K562 (cell line): Measurements from ENCODE around the gene H2BK1. TPM values are rescaled to one million over a fixed set of nuclear protein-coding genes. Genes with fewer than 3 reads are reported as not detected.
A peak's percentile ranks its signal among the peaks of the same experiment; 100 is the strongest.

Experiments
- ARID3A ChIP-seq: IDR thresholded peaks from 2 replicates; pipeline ENCODE4 v1.6.1; 2012; ENCODE audit warnings: low read depth, low read length, improper control_type of control experiment, borderline replicate concordance
- BRF2 ChIP-seq: IDR thresholded peaks from 3 replicates; pipeline ENCODE4 v1.6.1; 2011; ENCODE audit warnings: borderline replicate concordance, mild to moderate bottlenecking; ENCODE audit not compliant: insufficient read length, insufficient read depth
- CREB5 ChIP-seq: fragments of 250-450 bp; sonication (Bioruptor Pico); IDR thresholded peaks from 2 replicates; pipeline ENCODE4 v1.5.0; 2020; ENCODE audit warnings: mild to moderate bottlenecking
- FOXP1 ChIP-seq: sonication (generic); formaldehyde crosslinking; IDR thresholded peaks from 2 replicates; pipeline ENCODE4 v1.8.0; 2022; ENCODE audit warnings: mild to moderate bottlenecking, missing genetic modification reagents
- GABPB1 ChIP-seq: sonication (generic); formaldehyde crosslinking; IDR thresholded peaks from 2 replicates; pipeline ENCODE4 v1.8.0; 2022; ENCODE audit warnings: mild to moderate bottlenecking, missing genetic modification reagents
- GTF2A2 ChIP-seq: IDR thresholded peaks from 2 replicates; pipeline ENCODE4 v1.6.1; 2016; ENCODE audit warnings: mild to moderate bottlenecking, missing genetic modification characterization, missing compliant biosample characterization
- HNRNPUL1 ChIP-seq: fragments of 200-400 bp; formaldehyde crosslinking; IDR thresholded peaks from 2 replicates; pipeline ENCODE4 v1.6.1; 2017; ENCODE audit warnings: low read length
- MLLT1 ChIP-seq, 2 experiments: fragments of 450-650 bp; IDR thresholded peaks; 2 replicates each; pipeline ENCODE4 v1.6.1; 2016
- POLR2AphosphoS2 ChIP-seq: IDR thresholded peaks from 2 replicates; pipeline ENCODE4 v1.6.1; 2012; ENCODE audit warnings: low read length, improper control_type of control experiment
- PTTG1 ChIP-seq: fragments of 450-650 bp; IDR thresholded peaks from 2 replicates; pipeline ENCODE4 v1.6.1; 2016; ENCODE audit warnings: low read depth, mild to moderate bottlenecking, missing genetic modification characterization, missing compliant biosample characterization
- RBM15 ChIP-seq: fragments of 200-400 bp; formaldehyde crosslinking; IDR thresholded peaks from 2 replicates; pipeline ENCODE4 v1.6.1; 2018; ENCODE audit warnings: mild to moderate bottlenecking, low read length, moderate library complexity; ENCODE audit not compliant: insufficient read depth
- RBM39 ChIP-seq: fragments of 200-400 bp; formaldehyde crosslinking; optimal IDR thresholded peaks from 2 replicates; pipeline ENCODE3; 2018; ENCODE audit warnings: low read depth, low read length
- SAP30 ChIP-seq: fragments of 200-600 bp; sonication (generic); IDR thresholded peaks from 2 replicates; pipeline ENCODE4 v1.6.1; 2012; ENCODE audit warnings: borderline replicate concordance, low read depth, mild to moderate bottlenecking, moderate library complexity, low read length, control low read depth, inconsistent platforms; ENCODE audit not compliant: insufficient read depth, poor library complexity, severe bottlenecking
- SREBF2 ChIP-seq: sonication (generic); formaldehyde crosslinking; IDR thresholded peaks from 2 replicates; pipeline ENCODE4 v1.4.0; 2020; ENCODE audit warnings: mild to moderate bottlenecking, missing genetic modification reagents
- STAG1 ChIP-seq: sonication (generic); formaldehyde crosslinking; IDR thresholded peaks from 2 replicates; pipeline ENCODE4 v1.5.0; 2020; ENCODE audit warnings: missing genetic modification reagents, borderline replicate concordance
- TAF1 ChIP-seq: IDR thresholded peaks from 2 replicates; pipeline ENCODE4 v1.6.1; 2011; ENCODE audit warnings: mild to moderate bottlenecking, low read length, moderate library complexity; ENCODE audit not compliant: insufficient read depth, control insufficient read depth, severe bottlenecking; ENCODE audit errors: extremely low read depth
- XRCC5 ChIP-seq: fragments of 200-400 bp; formaldehyde crosslinking; IDR thresholded peaks from 2 replicates; pipeline ENCODE4 v1.6.1; 2017; ENCODE audit warnings: low read depth, mild to moderate bottlenecking, low read length
- ZNF174 ChIP-seq: fragments of 250-450 bp; sonication (Bioruptor Pico); IDR thresholded peaks from 2 replicates; pipeline ENCODE4 v1.4.0; 2020; ENCODE audit warnings: mild to moderate bottlenecking
- ZNF217 ChIP-seq: sonication (generic); formaldehyde crosslinking; IDR thresholded peaks from 2 replicates; pipeline ENCODE4 v1.8.0; 2022; ENCODE audit warnings: mild to moderate bottlenecking, missing genetic modification reagents
- ZNF23 ChIP-seq: fragments of 250-450 bp; sonication (Bioruptor Pico); IDR thresholded peaks from 2 replicates; pipeline ENCODE4 v1.4.0; 2020; ENCODE audit warnings: mild to moderate bottlenecking
- ZNF586 ChIP-seq: fragments of 450-650 bp; formaldehyde crosslinking; conservative IDR thresholded peaks from 2 replicates; pipeline ENCODE4 v1.4.0; 2020; ENCODE audit warnings: mild to moderate bottlenecking, moderate library complexity
- ZNF668 ChIP-seq: fragments of 250-450 bp; sonication (Bioruptor Pico); IDR thresholded peaks from 2 replicates; pipeline ENCODE4 v1.8.0; 2022; ENCODE audit warnings: mild to moderate bottlenecking, inconsistent platforms
- ZNF766 ChIP-seq: fragments of 200-800 bp; sonication (Bioruptor generic); conservative IDR thresholded peaks from 2 replicates; pipeline ENCODE4 v1.6.1; 2016; ENCODE audit warnings: missing genetic modification characterization, missing compliant biosample characterization
- polyA plus RNA-seq, 8 experiments: library from polyadenylated mRNA; depleted of rRNA in 4 of 8; stranded (reverse) in 5 of 8; unstranded in 3 of 8; fragments of >200 nt; fragmentation: Nextera tagmentation in 2 of 8; fragmentation: Illumina TruSeq in 1 of 8; extraction: Ambion mirVana in 2 of 8; extraction: Trizol in 1 of 8; gene quantifications; 2 replicates each; pipeline versions ENCODE4 v1.2.1 to v1.2.3, GENCODE V29; 2011 to 2014; ENCODE audit warnings: inconsistent platforms in 1 of 8, missing spikeins in 1 of 8
- total RNA-seq, 7 experiments: library from RNA; depleted of rRNA in 6 of 7; stranded (reverse); fragments of >200 nt in 6 of 7; fragmentation: Illumina TruSeq in 2 of 7; extraction: Trizol in 2 of 7; gene quantifications; 2 replicates each; pipeline versions ENCODE4 v1.2.1 to v1.2.3, GENCODE V29; 2011 to 2021; ENCODE audit warnings: low replicate concordance in 1 of 7

Gene H2BK1
- total and polyA plus RNA-seq, 9 of the 15 experiments (the other 6 are each of a cell fraction or from before 2014, with no cell fraction given), result not detected

- TF ChIP-seq CREB5 (no peak), SAP30 (no peak), MLLT1 (IDR thresholded peaks at IDR 0.05) (peak in 1 of 2 experiments; percentile 27; a peak in 1 of 4 replicates), ZNF217 (no peak), PTTG1 (no peak), HNRNPUL1 (no peak), ZNF766 (no peak), STAG1 (no peak), FOXP1 (CRISPR knock-in tag) (no peak), RBM15 (no peak), GABPB1 (CRISPR knock-in tag) (no peak), GTF2A2 (tag) (no peak), RBM39 (no peak), ZNF668 (no peak), ZNF174 (CRISPR knock-in tag) (no peak), BRF2 (no peak), POLR2AphosphoS2 (no peak), XRCC5 (no peak), ARID3A (no peak), SREBF2 (CRISPR knock-in tag) (no peak), TAF1 (no peak), ZNF586 (CRISPR knock-in tag) (no peak), ZNF23 (CRISPR knock-in tag) (no peak)
These were observed 18.0 kb upstream of the H2BK1 start (continued) for GRCh38 chr7:151228024-151228866.
